OCI-LY3 (cell line): ENCODE results near the gene S1PR2.

Experiments
- H2AFZ ChIP-seq: fragments of 200-600, 300-600 bp; shearing (Covaris generic); 2 replicates; pipeline ENCODE4 v1.6.0; 2014; ENCODE audit warnings: antibody characterized with exemption, low read depth, low read length
- H3K27ac ChIP-seq: fragments of 200-600, 300-600 bp; sonication (generic); 2 replicates; pipeline ENCODE4 v1.5.1; 2014; ENCODE audit warnings: mild to moderate bottlenecking, low read length, moderate library complexity, mixed read lengths
- H3K27me3 ChIP-seq: fragments of 200-600, 300-600 bp; sonication (generic); 2 replicates; pipeline ENCODE4 v1.6.1; 2014; ENCODE audit warnings: low read depth, low read length, mixed read lengths
- H3K36me3 ChIP-seq: fragments of 200-600, 300-600 bp; sonication (generic); replicated peaks from 2 replicates; pipeline ENCODE3; 2014; ENCODE audit warnings: low read depth, low read length, mixed read lengths
- H3K4me1 ChIP-seq: fragments of 300-600, 200-600 bp; sonication (generic); 2 replicates; pipeline ENCODE4 v1.6.1; 2014; ENCODE audit warnings: low read length, mixed read lengths
- H3K4me2 ChIP-seq: fragments of 200-600, 300-600 bp; sonication (generic); 2 replicates; pipeline ENCODE4 v1.6.1; 2014; ENCODE audit warnings: low read length, mixed read lengths
- H3K4me3 ChIP-seq: fragments of 300-600, 200-600 bp; sonication (generic); 2 replicates; pipeline ENCODE4 v1.5.1; 2014; ENCODE audit warnings: antibody characterized with exemption, mild to moderate bottlenecking, low read length, moderate library complexity
- H3K79me2 ChIP-seq: fragments of 300-600, 200-600 bp; shearing (Covaris generic); 2 replicates; pipeline ENCODE4 v1.6.1; 2014; ENCODE audit warnings: mild to moderate bottlenecking, low read length, mixed read lengths
- H3K9ac ChIP-seq: fragments of 300-600, 200-600 bp; shearing (Covaris generic); 2 replicates; pipeline ENCODE4 v1.6.0; 2014; ENCODE audit warnings: mild to moderate bottlenecking, low read length, moderate library complexity
- H3K9me3 ChIP-seq: fragments of 200-600, 300-600 bp; shearing (Covaris generic); 2 replicates; pipeline ENCODE4 v1.6.1; 2014; ENCODE audit warnings: low read length, mixed read lengths; ENCODE audit not compliant: insufficient read depth
- H4K20me1 ChIP-seq: fragments of 200-600, 300-600 bp; sonication (generic); 2 replicates; pipeline ENCODE4 v1.6.1; 2016; ENCODE audit warnings: low read length, mixed read lengths; ENCODE audit not compliant: insufficient read depth
- CTCF ChIP-seq: fragments of 200-600, 300-600 bp; sonication (generic); IDR thresholded peaks from 2 replicates; pipeline ENCODE4 v1.5.1; 2014; ENCODE audit warnings: antibody characterized with exemption, low read length, low read depth
- EZH2phosphoT487 ChIP-seq: fragments of 200-600 bp; shearing (Covaris generic); IDR thresholded peaks from 2 replicates; pipeline ENCODE4 v1.6.1; 2018; ENCODE audit warnings: antibody characterized with exemption, mixed run types, low read depth

S1PR2 gene

DNA sequence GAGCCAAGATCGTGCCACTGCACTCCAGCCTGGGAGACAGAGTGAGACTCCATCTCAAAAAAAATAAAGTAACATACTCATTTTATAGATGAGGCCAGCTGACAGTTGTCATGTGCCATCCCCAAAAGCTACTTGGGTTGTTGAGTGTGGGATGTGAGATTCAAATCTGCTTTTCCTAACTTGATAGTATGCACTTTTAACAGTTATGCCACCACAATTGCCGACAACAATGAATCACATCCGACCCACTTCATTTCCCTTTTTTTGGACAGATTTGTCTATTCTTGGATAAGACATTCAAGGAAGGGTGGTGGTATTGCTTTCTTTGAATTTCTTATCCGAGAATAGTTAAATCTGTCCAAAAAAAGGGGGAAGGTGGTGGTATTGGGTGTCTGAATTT lies 20.1 kb downstream of the S1PR2 start:
- Histone ChIP-seq H3K4me2 (no peak overlapping the region), H2AFZ (no peak overlapping the region), H3K9ac (no peak overlapping the region)

GRCh38 chr19:10209315-10209714 lies 21.8 kb downstream of the S1PR2 start:
- Histone ChIP-seq H3K4me3 (no peak overlapping the region), H3K27ac (no peak overlapping the region), H3K4me2 (no peak overlapping the region), H3K79me2 (no peaks in the 10 kb centered on the region), H3K4me1 (no peaks in the 10 kb centered on the region), H3K27me3 (no peaks in the 10 kb centered on the region), H3K9ac (no peak overlapping the region), H2AFZ (no peak overlapping the region), H3K36me3 (no peaks in the 10 kb centered on the region), H4K20me1 (no peaks in the 10 kb centered on the region), H3K9me3 (no peaks in the 10 kb centered on the region)
- no peak for TF ChIP-seq CTCF
- TF ChIP-seq EZH2phosphoT487, result no peak

More for the DNA sequence above, 20.1 kb downstream of the S1PR2 start:
- no peaks in the 10 kb centered on the region for H3K79me2 ChIP-seq
- no peaks in the 10 kb centered on the region for H3K27me3 ChIP-seq
- no peak for TF ChIP-seq EZH2phosphoT487
- no peak for TF ChIP-seq CTCF
- H3K4me3 ChIP-seq, result no peak overlapping the region
- no peak overlapping the region for H3K27ac ChIP-seq
- H3K9me3 ChIP-seq, result no peaks in the 10 kb centered on the region
- no peaks in the 10 kb centered on the region for H3K4me1 ChIP-seq
- H4K20me1 ChIP-seq, result no peaks in the 10 kb centered on the region
- H3K36me3 ChIP-seq, result no peaks in the 10 kb centered on the region

GRCh38 chr19:10207026-10207425 lies 24.1 kb downstream of the S1PR2 start:
- no peaks in the 10 kb centered on the region for H4K20me1 ChIP-seq
- no peak overlapping the region for H2AFZ ChIP-seq
- no peak overlapping the region for H3K27ac ChIP-seq
- no peaks in the 10 kb centered on the region for H3K36me3 ChIP-seq
- H3K4me1 ChIP-seq, result no peaks in the 10 kb centered on the region
- H3K79me2 ChIP-seq, result no peaks in the 10 kb centered on the region
- no peak for TF ChIP-seq CTCF
- no peak for TF ChIP-seq EZH2phosphoT487
- H3K27me3 ChIP-seq, result no peaks in the 10 kb centered on the region
- H3K4me3 ChIP-seq, result no peak overlapping the region
- no peaks in the 10 kb centered on the region for H3K9me3 ChIP-seq
- H3K4me2 ChIP-seq, result no peak overlapping the region
- no peak overlapping the region for H3K9ac ChIP-seq

GRCh38 chr19:10206226-10206885 lies 24.8 kb downstream of the S1PR2 start:
- TF ChIP-seq CTCF (no peak), EZH2phosphoT487 (no peak)
- Histone ChIP-seq H3K4me2 (no peak overlapping the region), H3K9ac (no peak overlapping the region), H3K36me3 (no peaks in the 10 kb centered on the region), H3K9me3 (no peaks in the 10 kb centered on the region), H3K79me2 (no peaks in the 10 kb centered on the region), H3K27ac (no peak overlapping the region), H3K4me1 (no peaks in the 10 kb centered on the region), H3K4me3 (no peak overlapping the region), H2AFZ (no peak overlapping the region), H4K20me1 (no peaks in the 10 kb centered on the region), H3K27me3 (no peaks in the 10 kb centered on the region)
